ENCODE measurements around the gene IL16.
"Not testable (repeated sequence)": the region's sequence is repeated elsewhere in the genome, so short reads cannot be mapped to it uniquely, and the experiment has no call there.

IL16 gene

GRCh38 chr15:81313686-81314085, 117.0 kb downstream of the IL16 start:
- no peak for DNase-seq (ENCODE audit: low read depth)

- DNase-seq (ENCODE audit: low read depth): no peak
Measured at GRCh38 chr15:81314378-81314777, 117.7 kb downstream of the IL16 start.

GRCh38 chr15:81315452-81316175, 118.9 kb downstream of the IL16 start:
- no peak for DNase-seq (ENCODE audit: low read depth)

GRCh38 chr15:81316267-81316666, 119.6 kb downstream of the IL16 start:
- no peak for DNase-seq (ENCODE audit: low read depth)

- DNase-seq (ENCODE audit: low read depth): no peak
Measured at GRCh38 chr15:81317642-81318017, 121.0 kb downstream of the IL16 start.

- DNase-seq (ENCODE audit: low read depth): no peak
Measured at GRCh38 chr15:81321667-81322066, 125.0 kb downstream of the IL16 start.

- DNase-seq (ENCODE audit: low read depth): no peak
Measured at GRCh38 chr15:81322676-81323253, 126.1 kb downstream of the IL16 start.

- DNase-seq (ENCODE audit: low read depth): no peak
Measured at GRCh38 chr15:81323559-81323943, 126.9 kb downstream of the IL16 start.

- peak; percentile 96 for DNase-seq (ENCODE audit: low read depth)
Measured at GRCh38 chr15:81323944-81324881, 127.5 kb downstream of the IL16 start, which contains the start of gene STARD5. Gene STARD5 (minus strand): TSS chr15:81324141. CDS start chr15:81324099, 42 bp downstream.

GRCh38 chr15:81326466-81327212, 130.0 kb downstream of the IL16 start:
- DNase-seq (ENCODE audit: low read depth): no peak

- DNase-seq (ENCODE audit: low read depth): peak; percentile 77
Measured at GRCh38 chr15:81327516-81327915, 130.8 kb downstream of the IL16 start.

GRCh38 chr15:81329446-81329845, 132.8 kb downstream of the IL16 start:
- no peak for DNase-seq (ENCODE audit: low read depth)

- no peak for DNase-seq (ENCODE audit: low read depth)
Measured at GRCh38 chr15:81330366-81331090, 133.8 kb downstream of the IL16 start.

- DNase-seq (ENCODE audit: low read depth): not testable (repeated sequence)
Measured at GRCh38 chr15:81331141-81331540, 134.5 kb downstream of the IL16 start.

GRCh38 chr15:81331600-81331999, 134.9 kb downstream of the IL16 start:
- DNase-seq (ENCODE audit: low read depth): no peak

- no peak for DNase-seq (ENCODE audit: low read depth)
Measured at GRCh38 chr15:81332326-81332725, 135.6 kb downstream of the IL16 start.

- DNase-seq (ENCODE audit: low read depth): no peak
Measured at GRCh38 chr15:81333363-81333762, 136.7 kb downstream of the IL16 start.

GRCh38 chr15:81334768-81335435, 138.2 kb downstream of the IL16 start:
- no peak for DNase-seq (ENCODE audit: low read depth)

GRCh38 chr15:81335631-81336030, 139.0 kb downstream of the IL16 start:
- DNase-seq (ENCODE audit: low read depth): no peak

- DNase-seq (ENCODE audit: low read depth): peak; percentile 15
Measured at GRCh38 chr15:81336568-81336967, 139.9 kb downstream of the IL16 start.

GRCh38 chr15:81337241-81337640, 140.6 kb downstream of the IL16 start:
- DNase-seq (ENCODE audit: low read depth): no peak
